Dedifferentiated amniotic fluid mesenchymal stem cell (primary cell): ENCODE results near the gene FBXO2.
A peak's percentile ranks its signal among the peaks of the same experiment; 100 is the strongest.

ENCODE experiments used
- DNase-seq: peaks from one replicate; pipeline ENCODE4 v3.0.0-alpha.2; 2016; ENCODE audit errors: extremely low spot score

The FBXO2 gene

GRCh38 chr1:11654137-11654938 is at the start of gene FBXO2, which contains the start of gene FBXO44:
Gene FBXO2 (minus strand): TSS chr1:11654429. CDS start chr1:11654340, 89 bp downstream.
Gene FBXO44 (plus strand): TSS chr1:11654877. CDS start chr1:11655836, 959 bp downstream.
- no peak for DNase-seq

GRCh38 chr1:11703357-11704193 is 49.3 kb upstream of the FBXO2 start:
- DNase-seq = no peak

- DNase-seq = no peak
Measured at GRCh38 chr1:11701981-11702803, 48.0 kb upstream of the FBXO2 start.

GRCh38 chr1:11701551-11701961 is 47.3 kb upstream of the FBXO2 start:
- DNase-seq = no peak

GRCh38 chr1:11700601-11701467 is 46.6 kb upstream of the FBXO2 start:
- DNase-seq = no peak

GRCh38 chr1:11697893-11698210 is 43.6 kb upstream of the FBXO2 start:
- no peak for DNase-seq

- no peak for DNase-seq
Measured at GRCh38 chr1:11697188-11697892, 43.1 kb upstream of the FBXO2 start.

GRCh38 chr1:11695861-11696260 is 41.6 kb upstream of the FBXO2 start:
- no peak for DNase-seq

- no peak for DNase-seq
Measured at GRCh38 chr1:11693917-11694316, 39.7 kb upstream of the FBXO2 start.

- peak; percentile 39 for DNase-seq
Measured at GRCh38 chr1:11693024-11693590, 38.9 kb upstream of the FBXO2 start.

- no peak for DNase-seq
Measured at GRCh38 chr1:11691928-11692711, 37.9 kb upstream of the FBXO2 start.

GRCh38 chr1:11691302-11691914 is 37.2 kb upstream of the FBXO2 start, which contains the start of gene DRAXIN:
Gene DRAXIN (plus strand): TSS chr1:11691710. CDS start chr1:11706259, 14,549 bp downstream.
- no peak for DNase-seq

GRCh38 chr1:11690397-11691301 is 36.4 kb upstream of the FBXO2 start:
- DNase-seq = no peak

GRCh38 chr1:11688506-11688905 is 34.3 kb upstream of the FBXO2 start:
- no peak for DNase-seq

- no peak for DNase-seq
Measured at GRCh38 chr1:11685210-11685752, 31.1 kb upstream of the FBXO2 start.

GRCh38 chr1:11684070-11684469 is 29.8 kb upstream of the FBXO2 start:
- DNase-seq = no peak

- no peak for DNase-seq
Measured at GRCh38 chr1:11682799-11683198, 28.6 kb upstream of the FBXO2 start.
